ENCODE measurements around the gene VSIG10L2. TPM values are rescaled to one million over a fixed set of nuclear protein-coding genes. Genes with fewer than 3 reads are reported as not detected.

Gene VSIG10L2
- total RNA-seq, 1 donor from 2014 or later: not detected

DNA sequence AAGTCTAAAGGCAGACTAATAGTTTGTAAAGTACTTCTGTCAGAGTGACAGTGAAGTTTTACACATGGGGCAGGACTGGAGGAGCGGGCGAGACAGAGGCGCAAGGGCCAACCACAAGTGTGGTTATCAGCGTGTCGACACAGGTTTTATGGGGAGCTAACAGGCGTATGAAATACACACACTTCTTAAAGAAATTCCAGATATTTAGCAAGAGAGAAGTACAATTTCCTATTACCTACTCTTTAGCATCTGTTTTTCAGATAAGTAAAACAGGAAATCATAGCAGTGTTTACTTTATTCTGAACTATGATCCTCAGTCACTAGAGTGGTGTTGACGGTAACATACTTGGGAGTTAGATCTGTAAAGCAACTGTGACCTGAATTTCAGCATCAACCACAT, 22.5 kb downstream of the VSIG10L2 start:
- Mint-ChIP-seq H3K4me3 (ENCODE audit: unreplicated experiment) (no peak overlapping the region), H3K27me3 (ENCODE audit: low read depth, unreplicated experiment) (no peaks in the 10 kb centered on the region), H3K9me3 (ENCODE audit: unreplicated experiment) (no peaks in the 10 kb centered on the region), H3K4me1 (ENCODE audit: low read depth, unreplicated experiment) (peaks cover 5% of the 10 kb centered on the region), H3K36me3 (ENCODE audit: low read depth, unreplicated experiment) (no peaks in the 10 kb centered on the region), H3K27ac (ENCODE audit: unreplicated experiment) (no peak overlapping the region)
- Histone ChIP-seq H3K27me3 (ENCODE audit: insufficient read depth, low read length) (no peaks in the 10 kb centered on the region), H3K27ac (ENCODE audit: low read depth, low read length) (no peak overlapping the region), H4K20me1 (ENCODE audit: insufficient read depth, low read length) (no peaks in the 10 kb centered on the region), H3K4me1 (ENCODE audit: insufficient read depth, low read length) (no peaks in the 10 kb centered on the region), H3K36me3 (ENCODE audit: insufficient read depth, low read length) (no peaks in the 10 kb centered on the region), H3K9ac (ENCODE audit: low read length) (no peak overlapping the region), H3K4me3 (ENCODE audit: insufficient read depth, low read depth, low read length) (no peak overlapping the region), H3K79me2 (ENCODE audit: insufficient read depth, low read length) (no peaks in the 10 kb centered on the region), H3K4me2 (ENCODE audit: low read length) (no peak overlapping the region), H2AFZ (ENCODE audit: low read depth, low read length) (no peak overlapping the region), H3K9me3 (ENCODE audit: insufficient read depth, low read depth, low read length) (no peaks in the 10 kb centered on the region)
- FAIRE-seq (no peak), DNase-seq (ENCODE audit: low read depth) (no peak)
- TF ChIP-seq, protein P1, sequence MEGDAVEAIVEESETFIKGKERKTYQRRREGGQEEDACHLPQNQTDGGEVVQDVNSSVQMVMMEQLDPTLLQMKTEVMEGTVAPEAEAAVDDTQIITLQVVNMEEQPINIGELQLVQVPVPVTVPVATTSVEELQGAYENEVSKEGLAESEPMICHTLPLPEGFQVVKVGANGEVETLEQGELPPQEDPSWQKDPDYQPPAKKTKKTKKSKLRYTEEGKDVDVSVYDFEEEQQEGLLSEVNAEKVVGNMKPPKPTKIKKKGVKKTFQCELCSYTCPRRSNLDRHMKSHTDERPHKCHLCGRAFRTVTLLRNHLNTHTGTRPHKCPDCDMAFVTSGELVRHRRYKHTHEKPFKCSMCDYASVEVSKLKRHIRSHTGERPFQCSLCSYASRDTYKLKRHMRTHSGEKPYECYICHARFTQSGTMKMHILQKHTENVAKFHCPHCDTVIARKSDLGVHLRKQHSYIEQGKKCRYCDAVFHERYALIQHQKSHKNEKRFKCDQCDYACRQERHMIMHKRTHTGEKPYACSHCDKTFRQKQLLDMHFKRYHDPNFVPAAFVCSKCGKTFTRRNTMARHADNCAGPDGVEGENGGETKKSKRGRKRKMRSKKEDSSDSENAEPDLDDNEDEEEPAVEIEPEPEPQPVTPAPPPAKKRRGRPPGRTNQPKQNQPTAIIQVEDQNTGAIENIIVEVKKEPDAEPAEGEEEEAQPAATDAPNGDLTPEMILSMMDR (IDR thresholded peaks at IDR 0.05; ENCODE audit: insufficient read depth, low read depth, low read length): no peak
- no peak for TF ChIP-seq EZH2 (IDR thresholded peaks at IDR 0.05; ENCODE audit: insufficient read depth, low read length)

DNA sequence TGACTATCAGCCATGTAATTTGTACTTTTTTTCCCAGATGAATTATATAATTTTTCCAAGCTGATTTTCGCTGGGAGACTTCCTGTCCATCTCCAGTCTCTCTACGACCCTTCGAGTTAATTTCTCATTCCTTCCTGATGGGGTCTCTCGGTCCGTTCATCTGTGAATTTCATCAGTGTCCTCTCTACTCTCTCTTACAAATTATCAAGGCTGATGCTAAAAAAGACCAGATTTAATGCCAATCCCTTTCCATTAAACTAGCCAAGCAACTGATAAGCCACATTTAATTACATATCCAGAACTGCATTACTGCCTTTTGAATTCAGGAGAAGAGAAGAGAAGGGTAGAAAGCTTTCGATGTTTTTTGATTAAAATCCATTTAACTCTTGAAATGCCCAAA, 25.8 kb downstream of the VSIG10L2 start:
- no peaks in the 10 kb centered on the region for H3K4me1 ChIP-seq (ENCODE audit: insufficient read depth, low read length)
- Mint-ChIP-seq H3K4me1 (ENCODE audit: low read depth, unreplicated experiment) (peaks cover 1% of the 10 kb centered on the region), H3K36me3 (ENCODE audit: low read depth, unreplicated experiment) (no peaks in the 10 kb centered on the region), H3K27me3 (ENCODE audit: low read depth, unreplicated experiment) (no peaks in the 10 kb centered on the region), H3K27ac (ENCODE audit: unreplicated experiment) (no peak overlapping the region), H3K4me3 (ENCODE audit: unreplicated experiment) (no peak overlapping the region), H3K9me3 (ENCODE audit: unreplicated experiment) (no peaks in the 10 kb centered on the region)
- DNase-seq (ENCODE audit: low read depth): no peak
- no peak for FAIRE-seq
- H3K36me3 ChIP-seq (ENCODE audit: insufficient read depth, low read length): no peaks in the 10 kb centered on the region
- no peak overlapping the region for H3K4me2 ChIP-seq (ENCODE audit: low read length)
- H3K4me3 ChIP-seq (ENCODE audit: insufficient read depth, low read depth, low read length): no peak overlapping the region
- H4K20me1 ChIP-seq (ENCODE audit: insufficient read depth, low read length): no peaks in the 10 kb centered on the region
- H3K9ac ChIP-seq (ENCODE audit: low read length): no peak overlapping the region
- H3K79me2 ChIP-seq (ENCODE audit: insufficient read depth, low read length): no peaks in the 10 kb centered on the region
- H3K27ac ChIP-seq (ENCODE audit: low read depth, low read length): no peak overlapping the region
- no peaks in the 10 kb centered on the region for H3K9me3 ChIP-seq (ENCODE audit: insufficient read depth, low read depth, low read length)
- no peaks in the 10 kb centered on the region for H3K27me3 ChIP-seq (ENCODE audit: insufficient read depth, low read length)
- no peak overlapping the region for H2AFZ ChIP-seq (ENCODE audit: low read depth, low read length)
- TF ChIP-seq, protein P1 (IDR thresholded peaks at IDR 0.05; ENCODE audit: insufficient read depth, low read depth, low read length): no peak
- no peak for TF ChIP-seq EZH2 (IDR thresholded peaks at IDR 0.05; ENCODE audit: insufficient read depth, low read length)

DNA sequence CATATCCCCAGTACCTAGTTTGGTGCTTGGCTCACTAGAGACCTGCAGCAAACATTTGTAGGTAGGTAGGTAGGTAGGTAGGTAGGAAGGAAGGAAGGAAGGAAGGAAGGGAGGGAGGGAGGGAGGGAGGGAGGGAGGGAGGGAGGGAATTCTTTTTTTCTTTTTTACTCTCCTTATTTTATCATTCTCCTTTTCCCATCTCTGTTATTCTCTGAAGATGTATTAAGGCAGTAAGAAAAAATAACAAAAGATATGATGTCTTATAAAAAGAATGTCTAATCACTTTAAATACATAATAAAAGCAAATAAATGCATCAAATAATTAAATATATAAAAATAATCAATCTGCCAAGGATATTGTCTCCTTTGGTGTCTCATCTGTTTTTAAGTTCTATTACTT, 28.4 kb downstream of the VSIG10L2 start:
- H3K9me3 ChIP-seq (ENCODE audit: insufficient read depth, low read depth, low read length): no peaks in the 10 kb centered on the region
- Mint-ChIP-seq H3K27me3 (ENCODE audit: low read depth, unreplicated experiment) (no peaks in the 10 kb centered on the region), H3K4me3 (ENCODE audit: unreplicated experiment) (no peak overlapping the region), H3K4me1 (ENCODE audit: low read depth, unreplicated experiment) (peaks cover 6% of the 10 kb centered on the region), H3K27ac (ENCODE audit: unreplicated experiment) (no peak overlapping the region), H3K9me3 (ENCODE audit: unreplicated experiment) (no peaks in the 10 kb centered on the region), H3K36me3 (ENCODE audit: low read depth, unreplicated experiment) (no peaks in the 10 kb centered on the region)
- TF ChIP-seq, protein P1 (IDR thresholded peaks at IDR 0.05; ENCODE audit: insufficient read depth, low read depth, low read length): no peak
- no peak for TF ChIP-seq EZH2 (IDR thresholded peaks at IDR 0.05; ENCODE audit: insufficient read depth, low read length)
- no peak overlapping the region for H3K4me2 ChIP-seq (ENCODE audit: low read length)
- H2AFZ ChIP-seq (ENCODE audit: low read depth, low read length): no peak overlapping the region
- no peak for DNase-seq (ENCODE audit: low read depth)
- no peaks in the 10 kb centered on the region for H3K79me2 ChIP-seq (ENCODE audit: insufficient read depth, low read length)
- no peaks in the 10 kb centered on the region for H3K27me3 ChIP-seq (ENCODE audit: insufficient read depth, low read length)
- no peak overlapping the region for H3K27ac ChIP-seq (ENCODE audit: low read depth, low read length)
- H3K36me3 ChIP-seq (ENCODE audit: insufficient read depth, low read length): no peaks in the 10 kb centered on the region
- H3K9ac ChIP-seq (ENCODE audit: low read length): no peak overlapping the region
- no peak overlapping the region for H3K4me3 ChIP-seq (ENCODE audit: insufficient read depth, low read depth, low read length)
- H3K4me1 ChIP-seq (ENCODE audit: insufficient read depth, low read length): no peaks in the 10 kb centered on the region
- no peak for FAIRE-seq
- no peaks in the 10 kb centered on the region for H4K20me1 ChIP-seq (ENCODE audit: insufficient read depth, low read length)

All from astrocyte (in vitro differentiated cells and primary cell).